Measurements from ENCODE around the gene TMEM176A. TPM values are rescaled to one million over a fixed set of nuclear protein-coding genes. Genes with fewer than 3 reads are reported as not detected.

TMEM176A gene
- total and polyA plus RNA-seq, 2 experiments from 2014 or later: 0.34 TPM; not detected in 1

- Histone ChIP-seq H3K9me2 (ENCODE audit: insufficient read depth) (no peaks in the 10 kb centered on the region), H2AFZ (no peak overlapping the region), H3F3A (replicated peaks; ENCODE audit: low read depth) (no peaks in the 10 kb centered on the region), H4K20me1 (replicated peaks; ENCODE audit: insufficient read depth) (no peaks in the 10 kb centered on the region), H3K27ac (ENCODE audit: low read depth) (no peak overlapping the region), H3K27me3 (ENCODE audit: insufficient read depth) (no peaks in the 10 kb centered on the region), H3K4me2 (no peak overlapping the region), H3K4me1 (ENCODE audit: insufficient read depth) (peaks cover 3% of the 10 kb centered on the region; the same call in 1 of the 2 replicates), H3K79me2 (replicated peaks; ENCODE audit: insufficient read depth) (no peaks in the 10 kb centered on the region), H3K36me3 (ENCODE audit: insufficient read depth) (no peaks in the 10 kb centered on the region), H3K4me3 (no peak overlapping the region)
- Mint-ChIP-seq H3K27me3 (ENCODE audit: insufficient read depth, low read depth, poor library complexity) (peaks cover 8% of the 10 kb centered on the region), H3K9me3 (no peaks in the 10 kb centered on the region), H3K27ac (no peak overlapping the region), H3K4me1 (peaks cover 5% of the 10 kb centered on the region; the same call in 2 of the 3 replicates), H3K4me3 (no peak overlapping the region), H3K36me3 (ENCODE audit: low read depth) (no peaks in the 10 kb centered on the region)
- ATAC-seq (no peak), DNase-seq (ENCODE audit: low spot score) (no peak)
- no peak for TF ChIP-seq ZNF114 (CRISPR knock-in tag; IDR thresholded peaks at IDR 0.05)
- no peak for TF ChIP-seq NANOG (IDR thresholded peaks at IDR 0.05; ENCODE audit: borderline replicate concordance)
- TF ChIP-seq CREB1 (CRISPR knock-in tag; IDR thresholded peaks at IDR 0.05; ENCODE audit: low read depth): no peak
These were observed 48.7 kb downstream of the TMEM176A start for GRCh38 chr7:150849204-150849775.

- no peak for DNase-seq (ENCODE audit: low spot score)
- TF ChIP-seq ZNF462 (CRISPR knock-in tag; IDR thresholded peaks at IDR 0.05) (no peak), ETS1 (IDR thresholded peaks at IDR 0.05) (no peak), EZH2phosphoT487 (IDR thresholded peaks at IDR 0.05; ENCODE audit: unreplicated experiment) (no peak), CREB1 (CRISPR knock-in tag; IDR thresholded peaks at IDR 0.05; ENCODE audit: low read depth) (no peak), POLR2AphosphoS5 (IDR thresholded peaks at IDR 0.05; ENCODE audit: low read depth) (no peak), STAT1 (IDR thresholded peaks at IDR 0.05; ENCODE audit: unreplicated experiment) (no peak), EZH2 (IDR thresholded peaks at IDR 0.05; ENCODE audit: low read depth, unreplicated experiment) (no peak), ZNF331 (CRISPR knock-in tag; IDR thresholded peaks at IDR 0.05; ENCODE audit: low read depth) (no peak), REST (IDR thresholded peaks at IDR 0.05; ENCODE audit: unreplicated experiment) (no peak)
These were observed 49.7 kb downstream of the TMEM176A start for GRCh38 chr7:150850273-150850672.

More at GRCh38 chr7:150850273-150850672, 49.7 kb downstream of the TMEM176A start:
- no peak overlapping the region for H3K27ac ChIP-seq (ENCODE audit: low read depth)
- no peak overlapping the region for H3K4me3 Mint-ChIP-seq
- H3K4me1 Mint-ChIP-seq: peaks cover 5% of the 10 kb centered on the region; the same call in 2 of the 3 replicates
- H3F3A ChIP-seq (replicated peaks; ENCODE audit: low read depth): no peaks in the 10 kb centered on the region
- H3K27ac Mint-ChIP-seq: no peak overlapping the region
- no peak overlapping the region for H3K4me3 ChIP-seq
- no peak for ATAC-seq
- no peaks in the 10 kb centered on the region for H3K36me3 ChIP-seq (ENCODE audit: insufficient read depth)
- H4K20me1 ChIP-seq (replicated peaks; ENCODE audit: insufficient read depth): no peaks in the 10 kb centered on the region
- no peak overlapping the region for H3K4me2 ChIP-seq
- H2AFZ ChIP-seq: no peak overlapping the region
- no peaks in the 10 kb centered on the region for H3K9me2 ChIP-seq (ENCODE audit: insufficient read depth)
- H3K27me3 Mint-ChIP-seq (ENCODE audit: insufficient read depth, low read depth, poor library complexity): peaks cover 8% of the 10 kb centered on the region
- no peaks in the 10 kb centered on the region for H3K36me3 Mint-ChIP-seq (ENCODE audit: low read depth)
- no peaks in the 10 kb centered on the region for H3K9me3 Mint-ChIP-seq
- H3K79me2 ChIP-seq (replicated peaks; ENCODE audit: insufficient read depth): no peaks in the 10 kb centered on the region
- H3K4me1 ChIP-seq (ENCODE audit: insufficient read depth): peaks cover 3% of the 10 kb centered on the region; the same call in 1 of the 2 replicates
- H3K27me3 ChIP-seq (ENCODE audit: insufficient read depth): no peaks in the 10 kb centered on the region
